ENCODE results near the gene PTPRG.

The PTPRG gene

DNA sequence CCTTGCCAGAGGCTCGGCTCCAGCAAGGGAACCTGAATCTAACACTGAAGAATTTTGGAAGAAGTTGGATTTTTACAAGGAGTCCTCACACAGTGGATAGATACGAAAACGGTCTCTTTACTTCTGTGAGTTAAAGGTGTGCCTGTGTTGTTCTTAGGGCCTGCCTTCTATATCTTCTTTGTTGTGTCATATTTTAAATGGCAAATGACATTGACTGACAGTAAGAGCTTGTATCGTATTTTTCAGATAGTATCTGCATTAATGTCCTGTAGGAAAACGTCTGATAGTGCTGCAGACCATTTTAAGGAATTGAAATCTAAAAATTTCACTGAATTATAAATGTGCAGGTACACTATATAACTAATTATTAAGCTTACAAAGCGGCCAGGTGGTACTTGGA, 56.3 kb downstream of the PTPRG start:
- TF ChIP-seq JUND (IDR thresholded peaks at IDR 0.05; ENCODE audit: low read depth): no peak
- in situ Hi-C loops (cut with HindIII; ENCODE audit: low pct_unique_long_range_greater_than_20kb, low sequenced_read_pairs): no loop called here
- DNase-seq (ENCODE audit: low read depth in 1 of 2, low spot score in 1 of 2): no peak

DNA sequence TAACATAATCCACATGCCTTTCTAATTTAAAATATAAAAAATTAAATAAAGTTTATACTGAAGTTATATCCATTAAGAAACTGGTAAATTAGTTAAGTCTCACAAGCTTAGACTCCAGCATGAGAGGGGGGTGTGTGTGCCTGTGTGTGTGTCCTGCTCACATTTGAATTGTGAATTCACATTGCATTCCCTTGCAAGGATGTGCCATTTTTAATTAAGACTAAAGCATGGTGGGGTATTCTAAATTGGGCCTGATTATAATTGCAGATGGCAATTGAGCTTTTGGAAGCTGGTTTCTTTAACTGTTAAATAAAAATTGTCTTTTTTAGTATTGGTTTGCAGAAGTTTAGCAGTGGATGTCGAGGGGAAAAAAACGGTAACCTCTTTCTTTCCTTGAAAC, 56.9 kb downstream of the PTPRG start:
- DNase-seq (ENCODE audit: low read depth in 1 of 2, low spot score in 1 of 2): no peak
- no peak for TF ChIP-seq JUND (IDR thresholded peaks at IDR 0.05; ENCODE audit: low read depth)
- in situ Hi-C loops (cut with HindIII; ENCODE audit: low pct_unique_long_range_greater_than_20kb, low sequenced_read_pairs): no loop called here

- no peak for TF ChIP-seq JUND (IDR thresholded peaks at IDR 0.05; ENCODE audit: low read depth)
- DNase-seq (ENCODE audit: low read depth in 1 of 2, low spot score in 1 of 2): no peak
- in situ Hi-C loops (cut with HindIII; ENCODE audit: low pct_unique_long_range_greater_than_20kb, low sequenced_read_pairs): no loop called here
Observed at GRCh38 chr3:61618871-61619270, 57.5 kb downstream of the PTPRG start.

- DNase-seq (ENCODE audit: low read depth in 1 of 2, low spot score in 1 of 2): no peak
- no peak for TF ChIP-seq JUND (IDR thresholded peaks at IDR 0.05; ENCODE audit: low read depth)
- in situ Hi-C loops (cut with HindIII; ENCODE audit: low pct_unique_long_range_greater_than_20kb, low sequenced_read_pairs): no loop called here
Observed at GRCh38 chr3:61620073-61620472, 58.7 kb downstream of the PTPRG start.

DNA sequence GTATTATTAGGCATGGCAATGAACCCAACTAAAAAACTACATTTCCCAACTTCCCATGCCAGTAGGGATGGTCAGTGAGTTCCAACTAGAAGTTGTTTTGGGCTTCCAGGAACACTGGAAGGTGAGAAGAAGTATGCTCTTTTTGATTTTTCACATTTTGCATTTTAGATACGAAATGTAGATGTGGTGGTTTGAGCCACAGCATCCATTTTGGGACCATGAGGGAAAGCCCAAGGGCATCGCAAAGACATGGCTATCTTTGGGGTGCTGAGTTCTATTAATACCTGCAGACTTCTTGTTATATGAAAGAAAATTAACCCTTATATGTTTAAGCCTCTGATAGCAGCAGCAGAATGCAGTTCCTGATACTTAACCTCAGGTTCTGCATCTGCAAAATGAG, 62.9 kb downstream of the PTPRG start:
- DNase-seq (ENCODE audit: low read depth in 1 of 2, low spot score in 1 of 2): no peak
- TF ChIP-seq JUND (IDR thresholded peaks at IDR 0.05; ENCODE audit: low read depth): no peak
- in situ Hi-C loops (cut with HindIII; ENCODE audit: low pct_unique_long_range_greater_than_20kb, low sequenced_read_pairs): no loop called here

GRCh38 chr3:61625429-61625828, 64.1 kb downstream of the PTPRG start:
- TF ChIP-seq JUND (IDR thresholded peaks at IDR 0.05; ENCODE audit: low read depth): no peak
- no peak for DNase-seq (ENCODE audit: low read depth in 1 of 2, low spot score in 1 of 2)
- in situ Hi-C loops (cut with HindIII; ENCODE audit: low pct_unique_long_range_greater_than_20kb, low sequenced_read_pairs): no loop called here

DNA sequence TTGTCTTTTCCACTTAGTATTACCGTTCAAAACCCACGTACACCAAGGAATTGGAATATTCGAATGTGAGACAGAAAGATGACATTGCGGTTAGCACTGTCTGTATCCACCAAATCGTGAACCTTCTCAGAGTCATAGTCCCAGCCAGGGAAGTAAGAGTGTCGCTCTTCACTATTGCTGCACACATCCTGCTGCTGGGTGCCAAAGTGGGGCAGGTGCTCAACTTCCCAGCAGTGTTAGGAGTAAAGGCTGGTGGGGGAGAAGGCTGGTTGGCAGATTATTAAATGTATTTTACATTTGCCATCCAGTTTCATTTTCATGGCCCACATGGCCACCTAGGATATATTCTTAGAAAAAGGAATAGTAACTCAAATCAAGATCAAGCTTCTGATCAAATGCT, 65.1 kb downstream of the PTPRG start:
- no peak for TF ChIP-seq JUND (IDR thresholded peaks at IDR 0.05; ENCODE audit: low read depth)
- no peak for DNase-seq (ENCODE audit: low read depth in 1 of 2, low spot score in 1 of 2)
- in situ Hi-C loops (cut with HindIII; ENCODE audit: low pct_unique_long_range_greater_than_20kb, low sequenced_read_pairs): no loop called here

DNA sequence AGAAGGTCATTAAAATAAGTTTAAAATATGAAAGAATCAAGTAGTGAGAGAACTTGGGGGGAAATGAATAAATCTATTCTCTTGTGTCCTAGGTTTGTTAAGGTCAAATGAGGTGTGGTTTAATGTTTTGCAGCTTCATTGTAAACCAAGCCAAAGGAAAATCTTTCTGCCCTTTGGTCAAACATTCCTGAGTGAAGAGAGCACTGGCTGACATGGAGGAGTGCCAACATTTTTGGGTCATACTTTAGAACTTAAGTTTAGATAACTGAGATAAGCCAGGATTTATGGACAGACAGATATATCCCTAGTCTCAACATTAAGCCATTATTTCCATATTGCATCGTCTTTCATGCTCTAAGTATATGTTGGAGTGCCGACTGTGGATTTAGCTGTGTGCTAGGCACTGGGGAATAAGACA, 66.4 kb downstream of the PTPRG start:
- in situ Hi-C loops (cut with HindIII; ENCODE audit: low pct_unique_long_range_greater_than_20kb, low sequenced_read_pairs): no loop called here
- no peak for TF ChIP-seq JUND (IDR thresholded peaks at IDR 0.05; ENCODE audit: low read depth)
- peak in 1 of 2 experiments; percentile 10 for DNase-seq (ENCODE audit: low read depth in 1 of 2, low spot score in 1 of 2)

DNA sequence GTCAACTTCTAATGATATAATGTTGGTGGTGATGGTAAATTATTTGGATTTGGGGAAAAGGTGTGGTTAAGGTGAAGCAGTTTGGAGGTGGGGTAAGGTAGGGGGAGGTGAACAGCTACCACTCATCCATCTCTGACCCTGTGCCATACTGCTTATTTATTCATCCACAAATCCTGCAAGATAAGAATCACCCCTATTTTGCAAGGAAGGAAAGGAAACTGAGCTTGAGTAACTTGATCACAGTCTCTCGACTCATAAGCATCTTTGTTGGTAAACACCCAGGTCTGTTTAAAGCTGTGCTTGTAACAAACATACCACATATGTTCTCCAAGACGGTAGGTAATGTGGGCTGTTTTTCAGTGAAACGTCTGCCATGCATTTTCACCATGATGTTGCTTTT, 67.3 kb downstream of the PTPRG start:
- TF ChIP-seq JUND (IDR thresholded peaks at IDR 0.05; ENCODE audit: low read depth): no peak
- in situ Hi-C loops (cut with HindIII; ENCODE audit: low pct_unique_long_range_greater_than_20kb, low sequenced_read_pairs): no loop called here
- DNase-seq (ENCODE audit: low read depth in 1 of 2, low spot score in 1 of 2): no peak

- DNase-seq (ENCODE audit: low read depth in 1 of 2, low spot score in 1 of 2): no peak
- in situ Hi-C loops (cut with HindIII; ENCODE audit: low pct_unique_long_range_greater_than_20kb, low sequenced_read_pairs): no loop called here
- TF ChIP-seq JUND (IDR thresholded peaks at IDR 0.05; ENCODE audit: low read depth): no peak
Observed at GRCh38 chr3:61629442-61629841, 68.1 kb downstream of the PTPRG start.

DNA sequence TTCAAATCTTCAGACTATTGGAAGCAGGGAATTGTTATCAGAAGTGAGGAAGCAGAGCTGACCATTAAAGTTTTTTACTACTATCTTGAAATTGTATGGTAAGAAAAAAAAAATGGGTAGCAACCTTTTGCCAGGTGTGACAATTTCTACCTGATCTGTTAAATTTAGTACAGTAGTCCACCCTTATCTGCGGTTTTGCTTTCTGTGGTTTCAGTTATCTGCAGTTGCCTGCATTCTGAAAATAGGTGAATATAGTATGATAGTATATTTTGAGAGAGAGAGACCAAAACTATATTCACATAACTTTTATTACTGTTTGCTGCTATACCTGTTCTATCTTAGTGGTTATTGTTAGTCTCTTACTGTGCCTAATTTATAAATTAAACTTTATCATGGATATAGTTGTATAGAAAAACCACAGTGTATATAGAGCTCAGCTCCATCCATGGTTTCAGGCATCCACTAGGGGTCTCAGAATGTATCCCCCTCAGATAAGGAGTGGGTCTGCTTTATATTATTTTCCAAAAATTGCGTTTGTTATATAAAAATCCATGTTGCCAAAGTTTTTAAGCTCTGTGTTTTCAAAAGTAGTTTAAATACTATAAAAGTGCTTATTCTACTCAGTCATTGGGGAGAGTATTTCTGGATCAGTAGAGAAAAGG, 69.9 kb downstream of the PTPRG start:
- TF ChIP-seq JUND (IDR thresholded peaks at IDR 0.05; ENCODE audit: low read depth): no peak
- in situ Hi-C loops (cut with HindIII; ENCODE audit: low pct_unique_long_range_greater_than_20kb, low sequenced_read_pairs): no loop called here
- no peak for DNase-seq (ENCODE audit: low read depth in 1 of 2, low spot score in 1 of 2)

DNA sequence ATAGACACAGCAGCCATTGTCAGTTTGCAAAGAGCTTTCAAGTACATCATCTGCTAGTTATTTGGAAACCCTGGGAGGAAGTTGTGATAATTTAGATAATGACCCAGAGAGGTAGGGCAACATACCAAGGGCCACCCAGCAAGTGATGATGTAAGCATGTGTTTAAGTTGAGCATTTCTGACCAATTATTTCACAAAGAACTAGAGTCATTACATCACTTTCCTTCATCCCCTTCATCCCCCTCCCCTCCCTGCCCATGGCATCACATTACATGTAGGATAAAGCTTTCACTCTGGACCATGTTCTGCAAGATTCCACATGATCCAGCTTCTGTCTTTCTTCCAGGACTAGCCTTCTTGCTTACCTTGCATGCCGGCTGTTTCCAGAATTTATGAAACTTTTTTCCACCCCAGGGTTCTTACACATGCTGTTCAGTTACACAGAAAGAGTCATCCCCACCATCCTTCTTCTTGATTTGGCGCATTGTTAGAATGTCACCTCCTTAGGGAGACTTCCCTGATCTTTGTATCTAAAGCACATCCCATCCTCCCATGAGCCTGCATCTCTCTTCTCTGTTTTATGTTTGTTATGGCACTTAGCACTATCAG, 71.3 kb downstream of the PTPRG start:
- in situ Hi-C loops (cut with HindIII; ENCODE audit: low pct_unique_long_range_greater_than_20kb, low sequenced_read_pairs): no loop called here
- TF ChIP-seq JUND (IDR thresholded peaks at IDR 0.05; ENCODE audit: low read depth): no peak
- no peak for DNase-seq (ENCODE audit: low read depth in 1 of 2, low spot score in 1 of 2)

DNA sequence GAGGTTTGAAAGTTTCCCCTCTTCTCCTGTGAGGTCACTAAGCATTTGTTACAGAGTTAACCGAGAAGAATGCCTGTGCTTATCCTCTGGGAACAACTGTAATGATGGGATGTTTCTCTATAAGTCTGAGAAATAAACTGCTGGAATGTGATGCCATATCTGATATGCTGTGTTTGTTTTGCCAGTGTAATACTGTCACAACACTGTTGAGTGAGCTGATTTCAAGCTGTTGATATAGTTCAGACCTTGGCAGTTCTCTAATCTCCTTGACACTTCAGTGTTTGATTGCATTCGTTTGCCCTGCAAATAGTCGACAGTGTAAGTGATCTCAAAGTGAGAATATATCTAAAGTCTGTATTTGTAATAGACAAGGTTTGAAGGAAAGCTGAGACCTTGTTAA, 73.3 kb downstream of the PTPRG start:
- no peak for TF ChIP-seq JUND (IDR thresholded peaks at IDR 0.05; ENCODE audit: low read depth)
- in situ Hi-C loops (cut with HindIII; ENCODE audit: low pct_unique_long_range_greater_than_20kb, low sequenced_read_pairs): no loop called here
- DNase-seq (ENCODE audit: low read depth in 1 of 2, low spot score in 1 of 2): no peak

All from T47D (cell line).